ENCODE data around the gene KCNA4. TPM values are rescaled to one million over a fixed set of nuclear protein-coding genes. Genes with fewer than 3 reads are reported as not detected.

KCNA4 gene
- total RNA-seq: not detected

- peaks cover 50% of the 10 kb centered on the region for H3K27me3 ChIP-seq
Measured at GRCh38 chr11:30016588-30017363, at the start of gene KCNA4. Gene KCNA4 (minus strand): TSS chr11:30017030. CDS start chr11:30012678, 4,352 bp downstream.

DNA sequence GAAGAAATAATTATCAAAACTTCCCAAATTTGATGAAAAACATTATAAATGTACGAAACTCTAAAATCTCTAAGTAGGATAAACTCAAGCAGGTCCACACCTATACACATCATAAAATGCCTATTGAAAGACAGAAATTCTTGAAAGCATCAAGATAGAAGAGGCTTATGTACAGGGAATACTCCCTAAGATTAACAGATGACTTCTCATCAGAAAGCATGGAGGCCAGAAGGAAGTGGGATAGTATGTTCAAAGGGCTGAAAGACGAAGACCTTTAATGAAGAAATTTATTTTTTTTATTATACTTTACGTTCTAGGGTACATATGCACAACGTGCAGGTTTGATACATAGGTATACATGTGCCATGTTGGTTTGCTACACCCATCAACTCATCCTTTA lies 45.3 kb upstream of the KCNA4 start:
- in situ Hi-C loops (cut with MboI; ENCODE audit: low pct_ligation_motif_present in 1 of 4, low pct_unique_long_range_greater_than_20kb in 1 of 4, low sequenced_read_pairs in 3 of 4) (no loop called here), intact Hi-C loops (cut with DNase I; ENCODE audit: low total_unique reads) (no loop called here)
- TF ChIP-seq POLR2A (IDR thresholded peaks at IDR 0.05) (no peak), EP300 (IDR thresholded peaks at IDR 0.05; ENCODE audit: low read depth) (no peak), POLR2AphosphoS5 (IDR thresholded peaks at IDR 0.05) (no peak)
- TF ChIP-seq, protein P1, sequence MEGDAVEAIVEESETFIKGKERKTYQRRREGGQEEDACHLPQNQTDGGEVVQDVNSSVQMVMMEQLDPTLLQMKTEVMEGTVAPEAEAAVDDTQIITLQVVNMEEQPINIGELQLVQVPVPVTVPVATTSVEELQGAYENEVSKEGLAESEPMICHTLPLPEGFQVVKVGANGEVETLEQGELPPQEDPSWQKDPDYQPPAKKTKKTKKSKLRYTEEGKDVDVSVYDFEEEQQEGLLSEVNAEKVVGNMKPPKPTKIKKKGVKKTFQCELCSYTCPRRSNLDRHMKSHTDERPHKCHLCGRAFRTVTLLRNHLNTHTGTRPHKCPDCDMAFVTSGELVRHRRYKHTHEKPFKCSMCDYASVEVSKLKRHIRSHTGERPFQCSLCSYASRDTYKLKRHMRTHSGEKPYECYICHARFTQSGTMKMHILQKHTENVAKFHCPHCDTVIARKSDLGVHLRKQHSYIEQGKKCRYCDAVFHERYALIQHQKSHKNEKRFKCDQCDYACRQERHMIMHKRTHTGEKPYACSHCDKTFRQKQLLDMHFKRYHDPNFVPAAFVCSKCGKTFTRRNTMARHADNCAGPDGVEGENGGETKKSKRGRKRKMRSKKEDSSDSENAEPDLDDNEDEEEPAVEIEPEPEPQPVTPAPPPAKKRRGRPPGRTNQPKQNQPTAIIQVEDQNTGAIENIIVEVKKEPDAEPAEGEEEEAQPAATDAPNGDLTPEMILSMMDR (IDR thresholded peaks at IDR 0.05): no peak
- Histone ChIP-seq H3K27me3 (no peaks in the 10 kb centered on the region), H3K27ac (no peak overlapping the region), H3K4me3 (no peak overlapping the region), H3K36me3 (no peaks in the 10 kb centered on the region), H3K4me1 (no peaks in the 10 kb centered on the region), H3K9me3 (peaks cover 0 to 8% of the 10 kb centered on the region in 2 donors)
- DNase-seq: no peak
- WGBS, 2 donors (ENCODE audit: low coverage in 1 of 2): 58 to 69% methylated on average over 4 of the region's 4 CpGs

More at GRCh38 chr11:30016588-30017363, at the start of gene KCNA4:
- TF ChIP-seq, protein P1 (IDR thresholded peaks at IDR 0.05): no peak
- TF ChIP-seq POLR2AphosphoS5 (IDR thresholded peaks at IDR 0.05) (no peak), POLR2A (IDR thresholded peaks at IDR 0.05) (no peak), EP300 (IDR thresholded peaks at IDR 0.05; ENCODE audit: low read depth) (no peak)
- Histone ChIP-seq H3K4me3 (peak within 1 kb of the TSS in 1 of 4 donors; percentile 32), H3K36me3 (no peaks in the 10 kb centered on the region), H3K27ac (no peak within 1 kb of the TSS), H3K9me3 (no peaks in the 10 kb centered on the region), H3K4me1 (peaks cover 0 to 12% (median 0%) of the 10 kb centered on the region in 4 donors)
- in situ Hi-C loops (cut with MboI; ENCODE audit: low pct_ligation_motif_present in 1 of 4, low pct_unique_long_range_greater_than_20kb in 1 of 4, low sequenced_read_pairs in 3 of 4) (no loop called here), intact Hi-C loops (cut with DNase I; ENCODE audit: low total_unique reads) (no loop called here)
- 18% methylated on average over 29 of the region's 50 CpGs; no CpG with 5 or more reads in 1 of the 2 donors for WGBS, 2 donors (ENCODE audit: low coverage in 1 of 2)
- no peak for DNase-seq

- H3K36me3 ChIP-seq: no peaks in the 10 kb centered on the region
- H3K9me3 ChIP-seq: peaks cover 0 to 8% of the 10 kb centered on the region in 2 donors
- no peak for DNase-seq
- H3K4me1 ChIP-seq: no peaks in the 10 kb centered on the region
- WGBS, 2 donors (ENCODE audit: low coverage in 1 of 2): 67 to 72% methylated on average over 2 of the region's 2 CpGs
- in situ Hi-C loops (cut with MboI; ENCODE audit: low pct_ligation_motif_present in 1 of 4, low pct_unique_long_range_greater_than_20kb in 1 of 4, low sequenced_read_pairs in 3 of 4) (no loop called here), intact Hi-C loops (cut with DNase I; ENCODE audit: low total_unique reads) (no loop called here)
- no peak overlapping the region for H3K27ac ChIP-seq
- H3K27me3 ChIP-seq: no peaks in the 10 kb centered on the region
- TF ChIP-seq, protein P1 (IDR thresholded peaks at IDR 0.05): no peak
- TF ChIP-seq POLR2A (IDR thresholded peaks at IDR 0.05): no peak
- no peak overlapping the region for H3K4me3 ChIP-seq
Measured at GRCh38 chr11:30059172-30059815, 42.5 kb upstream of the KCNA4 start.

- no peak for TF ChIP-seq POLR2AphosphoS5 (IDR thresholded peaks at IDR 0.05)
- TF ChIP-seq, protein P1 (IDR thresholded peaks at IDR 0.05): no peak
- TF ChIP-seq EP300 (IDR thresholded peaks at IDR 0.05; ENCODE audit: low read depth): no peak
- no peak for TF ChIP-seq POLR2A (IDR thresholded peaks at IDR 0.05)
- intact Hi-C loops (cut with DNase I; ENCODE audit: low total_unique reads): no loop called here
- in situ Hi-C loops (cut with MboI; ENCODE audit: low pct_ligation_motif_present in 1 of 4, low pct_unique_long_range_greater_than_20kb in 1 of 4, low sequenced_read_pairs in 3 of 4): no loop called here
- Histone ChIP-seq H3K27ac (no peak overlapping the region), H3K4me1 (no peaks in the 10 kb centered on the region), H3K4me3 (no peak overlapping the region), H3K36me3 (no peaks in the 10 kb centered on the region), H3K9me3 (no peaks in the 10 kb centered on the region), H3K27me3 (no peaks in the 10 kb centered on the region)
- DNase-seq: no peak
- WGBS, 2 donors (ENCODE audit: low coverage in 1 of 2): 29 to 33% methylated on average over 2 of the region's 2 CpGs
Measured at GRCh38 chr11:30049214-30049613, 32.4 kb upstream of the KCNA4 start.
